IMR-90 (cell line): ENCODE data around the gene AHCYL1. TPM values are rescaled to one million over a fixed set of nuclear protein-coding genes. Genes with fewer than 3 reads are reported as not detected.

Experiments
- ATAC-seq: fragments of 200-7000 bp; cut with Tn5 transposase; 2 replicates; pipeline ENCODE4 v1.9.1; 2020; ENCODE audit warnings: low read depth, mild to moderate bottlenecking, moderate library complexity
- BruUV-seq: library from RNA; stranded (reverse); fragments of 400-500 nt; replicated peaks from 2 replicates; lab custom pipeline; 2021; lab: Mats Ljungman, UMichigan
- CTCF ChIA-PET: fragments of 300-600 bp; formaldehyde crosslinking; extraction: SDS; loops from one replicate; lab custom pipeline; 2021; ENCODE audit warnings: antibody characterized with exemption; lab: Yijun Ruan, JAX
- POLR2A ChIA-PET: fragments of 300-600 bp; sonication (Branson Sonifier 250); formaldehyde crosslinking; loops from one replicate; lab custom pipeline; 2022; ENCODE audit warnings: antibody characterized with exemption; ENCODE audit not compliant: unreplicated experiment; lab: Charles Lee
- DNase-seq: peaks from one replicate; pipeline ENCODE4 v3.0.0; 2013
- H2AFZ ChIP-seq: replicated peaks from 2 replicates; pipeline ENCODE3; 2013; ENCODE audit warnings: low read length, mild to moderate bottlenecking; ENCODE audit not compliant: poor library complexity
- H2AK5ac ChIP-seq: 2 replicates; pipeline ENCODE4 v1.6.1; 2013; ENCODE audit warnings: low read depth, low read length, inconsistent platforms
- H2AK9ac ChIP-seq: replicated peaks from 2 replicates; pipeline ENCODE3; 2013; ENCODE audit warnings: mild to moderate bottlenecking, low read depth, low read length, moderate library complexity; ENCODE audit not compliant: poor library complexity
- H2BK120ac ChIP-seq: 2 replicates; pipeline ENCODE4 v1.6.1; 2013; ENCODE audit warnings: low read depth, low read length, inconsistent platforms
- H2BK15ac ChIP-seq: 3 replicates; pipeline ENCODE4 v1.6.1; 2013; ENCODE audit warnings: low read depth, low read length, inconsistent platforms
- H2BK20ac ChIP-seq: 2 replicates; pipeline ENCODE4 v1.6.1; 2013; ENCODE audit warnings: low read depth, mild to moderate bottlenecking, inconsistent platforms, low read length, moderate library complexity
- H2BK5ac ChIP-seq: 2 replicates; pipeline ENCODE4 v1.6.1; 2013; ENCODE audit warnings: mild to moderate bottlenecking, low read depth, low read length, inconsistent platforms; ENCODE audit not compliant: poor library complexity, severe bottlenecking
- H3K14ac ChIP-seq: replicated peaks from 2 replicates; pipeline ENCODE4 v1.6.1; 2013; ENCODE audit warnings: low read depth, low read length, inconsistent platforms
- H3K18ac ChIP-seq: 2 replicates; pipeline ENCODE4 v1.6.1; 2013; ENCODE audit warnings: low read depth, low read length, control low read depth
- H3K23ac ChIP-seq: 2 replicates; pipeline ENCODE4 v1.6.1; 2013; ENCODE audit warnings: low read depth, low read length, inconsistent platforms
- H3K27ac ChIP-seq: 2 replicates; pipeline ENCODE4 v1.5.1; 2013; ENCODE audit warnings: mild to moderate bottlenecking, control low read depth, low read length; ENCODE audit not compliant: insufficient read depth
- H3K27me3 ChIP-seq: 2 replicates; pipeline ENCODE4 v1.6.1; 2013; ENCODE audit warnings: low read length; ENCODE audit not compliant: control insufficient read depth, insufficient read depth
- H3K36me3 ChIP-seq: 2 replicates; pipeline ENCODE4 v1.6.1; 2013; ENCODE audit warnings: low read length, mixed read lengths; ENCODE audit not compliant: control insufficient read depth, insufficient read depth
- H3K4ac ChIP-seq: 2 replicates; pipeline ENCODE4 v1.6.1; 2013; ENCODE audit warnings: low read depth, low read length, inconsistent platforms
- H3K4me1 ChIP-seq: 2 replicates; pipeline ENCODE4 v1.6.1; 2013; ENCODE audit warnings: low read length, mixed read lengths; ENCODE audit not compliant: control insufficient read depth, insufficient read depth
- H3K4me2 ChIP-seq: 2 replicates; pipeline ENCODE4 v1.6.1; 2013; ENCODE audit warnings: low read depth, mild to moderate bottlenecking, control low read depth, low read length, moderate library complexity
- H3K4me3 ChIP-seq: 2 replicates; pipeline ENCODE4 v1.5.1; 2013; ENCODE audit warnings: low read depth, mild to moderate bottlenecking, control low read depth, low read length, moderate library complexity; ENCODE audit not compliant: insufficient read depth
- H3K56ac ChIP-seq: 2 replicates; pipeline ENCODE4 v1.6.1; 2013; ENCODE audit warnings: low read length, inconsistent platforms; ENCODE audit not compliant: insufficient read depth; ENCODE audit errors: extremely low read depth
- H3K79me1 ChIP-seq, 2 experiments: 2 replicates each; pipeline ENCODE4 v1.6.1; 2013; ENCODE audit warnings: low read length in 2 of 2, inconsistent platforms in 1 of 2, low read depth in 1 of 2
- H3K9ac ChIP-seq: 2 replicates; pipeline ENCODE4 v1.6.1; 2013; ENCODE audit warnings: low read depth, low read length, control low read depth
- H3K9me1 ChIP-seq: 2 replicates; pipeline ENCODE4 v1.6.1; 2013; ENCODE audit warnings: low read length, inconsistent platforms; ENCODE audit not compliant: insufficient read depth
- H3K9me3 ChIP-seq: 2 replicates; pipeline ENCODE4 v1.6.1; 2013; ENCODE audit warnings: low read length; ENCODE audit not compliant: control insufficient read depth, insufficient read depth
- H4K20me1 ChIP-seq: 2 replicates; pipeline ENCODE4 v1.6.1; 2013; ENCODE audit warnings: low read length, inconsistent platforms; ENCODE audit not compliant: insufficient read depth
- H4K5ac ChIP-seq: 2 replicates; pipeline ENCODE4 v1.6.1; 2013; ENCODE audit warnings: mild to moderate bottlenecking, low read depth, low read length, control low read depth
- H4K8ac ChIP-seq, 2 experiments: 2 replicates each; pipeline ENCODE4 v1.6.1; 2013; ENCODE audit warnings: low read depth in 2 of 2, low read length in 2 of 2, control low read depth in 1 of 2, inconsistent platforms in 1 of 2
- H4K91ac ChIP-seq: 2 replicates; pipeline ENCODE4 v1.6.1; 2013; ENCODE audit warnings: low read depth, low read length, inconsistent platforms; ENCODE audit not compliant: insufficient read depth
- BHLHE40 ChIP-seq: fragments of 150-350 bp; IDR thresholded peaks from 2 replicates; pipeline ENCODE4 v1.6.1; 2016; ENCODE audit warnings: mild to moderate bottlenecking, low read depth, low read length
- CEBPB ChIP-seq: IDR thresholded peaks from 2 replicates; pipeline ENCODE4 v1.6.1; 2012; ENCODE audit warnings: low read depth, low read length, improper control_type of control experiment
- FOS ChIP-seq: fragments of 150-350 bp; IDR thresholded peaks from 2 replicates; pipeline ENCODE4 v1.6.1; 2016; ENCODE audit warnings: low read depth, low read length
- MAFK ChIP-seq: IDR thresholded peaks from 2 replicates; pipeline ENCODE4 v1.6.1; 2012; ENCODE audit warnings: low read depth, low read length, improper control_type of control experiment
- RAD21 ChIP-seq: IDR thresholded peaks from 2 replicates; pipeline ENCODE4 v1.6.1; 2012; ENCODE audit warnings: low read length, improper control_type of control experiment
- RFX5 ChIP-seq: IDR thresholded peaks from 2 replicates; pipeline ENCODE4 v1.8.0; 2012; ENCODE audit warnings: low read depth, mild to moderate bottlenecking, low read length, moderate library complexity
- SMC3 ChIP-seq: fragments of 150-350 bp; IDR thresholded peaks from 2 replicates; pipeline ENCODE4 v1.6.1; 2016; ENCODE audit warnings: low read depth, mild to moderate bottlenecking, antibody characterized with exemption, low read length, moderate library complexity
- USF2 ChIP-seq: fragments of 150-350 bp; IDR thresholded peaks from 2 replicates; pipeline ENCODE4 v1.6.1; 2017; ENCODE audit warnings: mild to moderate bottlenecking, antibody characterized with exemption, low read length, low read depth
- WGBS, 2 experiments: methylation state at CpG; one replicate each; pipeline versions ENCODE4 v1.1.5 to v1.1.7; 2013; ENCODE audit warnings: missing lambda C conversion rate in 2 of 2; ENCODE audit not compliant: insufficient read length in 1 of 2; ENCODE audit errors: extremely low coverage in 2 of 2; 5-methylcytosine and 5-hydroxymethylcytosine counted together
- dilution Hi-C: fragments of 300-500 bp; cut with HindIII; formaldehyde crosslinking; loops from one replicate; pipeline ENCODE4 v1.14.3; 2018; ENCODE audit warnings: low sequenced_read_pairs; ENCODE audit not compliant: unreplicated experiment
- in situ Hi-C: fragments of 300-500 bp; cut with MboI; formaldehyde crosslinking; loops from 3 replicates; pipeline ENCODE4 v1.14.3; 2019; ENCODE audit warnings: low sequenced_read_pairs, inconsistent platforms, mixed read lengths
- intact Hi-C: fragments of 100-400 bp; cut with micrococcal nuclease; formaldehyde crosslinking; loops from 2 replicates; pipeline ENCODE4 v1.10.0; 2022
- polyA plus RNA-seq, 3 experiments: library from polyadenylated mRNA; depleted of rRNA; stranded (reverse); fragments of >200 nt; gene quantifications; 2 replicates each; pipeline ENCODE4 v1.2.3, GENCODE V29; 2012; ENCODE audit warnings: low replicate concordance in 1 of 3
- total RNA-seq: library from RNA; depleted of rRNA; stranded (reverse); fragments of >200 nt; gene quantifications from 2 replicates; pipeline ENCODE4 v1.2.3, GENCODE V29; 2012

Gene AHCYL1
- total and polyA plus RNA-seq, 2 of the 4 experiments (the other 2 are of a cell fraction) = 75.1 to 76.0 TPM

GRCh38 chr1:110017792-110018191, 33.2 kb downstream of the AHCYL1 start:
- H4K91ac ChIP-seq = no peak overlapping the region
- peaks cover 5 to 6% of the 10 kb centered on the region in 2 experiments; a peak in 1 of 4 replicates for H3K79me1 ChIP-seq
- H2BK20ac ChIP-seq = no peak overlapping the region
- no peak overlapping the region for H3K14ac ChIP-seq
- no peak overlapping the region for H3K23ac ChIP-seq
- no peaks in the 10 kb centered on the region for H4K20me1 ChIP-seq
- WGBS, 2 experiments = no CpG with 5 or more reads among the region's 3 CpGs
- H3K27ac ChIP-seq = no peak overlapping the region
- H2BK120ac ChIP-seq = no peak overlapping the region
- CTCF ChIA-PET = no interaction called here
- H3K18ac ChIP-seq = no peak overlapping the region
- in situ Hi-C loops (no loop called here), dilution Hi-C loops (no loop called here), intact Hi-C loops (no loop called here)
- no peak overlapping the region for H3K4ac ChIP-seq
- no peaks in the 10 kb centered on the region for H3K9me3 ChIP-seq
- no peak overlapping the region for H2AK5ac ChIP-seq
- H3K4me3 ChIP-seq = no peak overlapping the region
- 0 out of 2 replicates have a peak, but pooled peaks cover 3% of the 10 kb centered on the region for H3K9me1 ChIP-seq
- no peak overlapping the region for H4K5ac ChIP-seq
- no peak overlapping the region for H3K9ac ChIP-seq
- no peak overlapping the region for H2BK15ac ChIP-seq
- DNase-seq (no peak), ATAC-seq (no peak)
- H3K27me3 ChIP-seq = no peaks in the 10 kb centered on the region
- H2AK9ac ChIP-seq = no peak overlapping the region
- BruUV-seq = no TSS peak
- no peak overlapping the region for H2AFZ ChIP-seq
- H3K4me2 ChIP-seq = no peak overlapping the region
- no peaks in the 10 kb centered on the region for H3K4me1 ChIP-seq
- no peak overlapping the region for H2BK5ac ChIP-seq
- H4K8ac ChIP-seq = no peak overlapping the region
- H3K36me3 ChIP-seq = peaks cover 62% of the 10 kb centered on the region
- no peak overlapping the region for H3K56ac ChIP-seq
- TF ChIP-seq USF2 (no peak), CEBPB (peak; percentile 72), RAD21 (no peak), SMC3 (no peak), FOS (no peak), BHLHE40 (no peak), RFX5 (no peak), MAFK (no peak)
- POLR2A ChIA-PET = no interaction called here
